GM18508 (cell line): ENCODE measurements around the gene EIF2S3B.

Experiments
- ATAC-seq: cut with Tn5 transposase; IDR thresholded peaks from one replicate; pipeline ENCODE4 v1.9.1; 2021; ENCODE audit warnings: moderate number of reproducible peaks; ENCODE audit not compliant: insufficient read depth, unreplicated experiment

The EIF2S3B gene

GRCh38 chr12:10553148-10553547, 47.5 kb downstream of the EIF2S3B start:
- ATAC-seq: no peak

GRCh38 chr12:10554228-10554755, 48.6 kb downstream of the EIF2S3B start:
- no peak for ATAC-seq

DNA sequence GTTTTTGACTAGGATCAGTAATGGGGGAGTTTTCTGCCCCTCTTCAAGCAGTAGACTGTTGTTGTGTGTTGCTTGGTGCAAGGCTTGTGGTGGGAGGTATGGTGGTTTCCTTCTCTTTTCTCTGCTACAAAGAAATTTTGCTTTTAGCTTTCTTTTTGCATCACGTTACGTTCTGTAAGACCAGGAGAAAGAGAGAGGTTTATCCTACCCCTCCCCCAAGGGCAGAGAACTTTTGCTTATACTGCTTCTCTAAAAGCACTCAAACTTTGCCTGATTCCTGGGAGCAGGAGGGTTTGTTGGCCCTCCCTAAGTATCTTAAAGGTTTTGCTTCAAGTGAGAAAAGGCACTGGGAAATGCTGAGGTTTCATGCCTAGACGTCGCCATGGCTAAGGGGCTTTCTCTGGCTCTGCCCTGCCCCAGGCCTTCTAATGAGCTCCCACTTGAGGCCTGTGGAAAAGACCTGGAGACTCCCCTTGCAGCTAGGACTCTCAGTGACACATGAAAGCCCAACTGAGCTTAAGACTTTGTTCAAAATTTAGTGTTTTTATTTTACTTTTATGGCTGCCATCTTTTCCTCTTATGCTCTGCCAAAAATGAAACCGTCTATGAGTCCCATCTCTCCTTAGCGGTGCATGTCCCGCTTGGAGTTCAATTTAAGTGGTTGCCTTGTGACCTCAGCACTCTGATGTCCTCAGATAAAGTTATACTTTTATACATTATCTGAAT, 49.2 kb downstream of the EIF2S3B start:
- ATAC-seq: no peak

DNA sequence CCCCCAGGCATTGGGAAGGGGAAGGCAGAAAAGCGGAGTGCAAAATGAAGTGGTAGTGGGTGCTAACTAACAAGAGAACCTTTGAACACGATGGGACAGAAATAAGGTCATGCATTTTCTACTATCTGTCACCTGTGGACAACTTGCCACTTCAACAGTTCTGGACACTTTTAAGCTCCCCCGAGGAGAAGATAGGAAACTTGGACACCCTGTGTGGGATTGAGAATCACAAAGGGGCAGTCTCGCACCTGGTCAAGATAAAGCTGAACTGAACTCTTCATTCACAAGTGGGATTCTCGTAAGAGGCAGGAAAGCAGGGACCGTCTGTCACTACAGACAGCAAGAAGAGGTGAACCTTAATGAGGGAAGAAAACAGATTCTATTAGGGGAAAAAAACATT, 51.6 kb downstream of the EIF2S3B start:
- no peak for ATAC-seq

GRCh38 chr12:10557766-10558165, 52.1 kb downstream of the EIF2S3B start:
- no peak for ATAC-seq
